ENCODE results near the gene TTLL9. TPM values are rescaled to one million over a fixed set of nuclear protein-coding genes. Genes with fewer than 3 reads are reported as not detected.

Gene TTLL9
- total and polyA plus RNA-seq, 2 of the 13 experiments (the other 11 are each of a cell fraction or from before 2014, with no cell fraction given), result not detected

GRCh38 chr20:31861385-31862156, 8.9 kb upstream of the TTLL9 start (continued):
- TF ChIP-seq ZNF7 (CRISPR knock-in tag; IDR thresholded peaks at IDR 0.05) (no peak), KLF11 (CRISPR knock-in tag; IDR thresholded peaks at IDR 0.05) (no peak), MED13 (CRISPR knock-in tag; IDR thresholded peaks at IDR 0.05) (0 out of 2 replicates have a peak, but pooled peaks have one; percentile 18), PAX8 (CRISPR knock-in tag; IDR thresholded peaks at IDR 0.05; ENCODE audit: borderline replicate concordance) (no peak; the same call in 1 of the 2 replicates), ZNF780A (CRISPR knock-in tag; IDR thresholded peaks at IDR 0.05) (no peak), SP4 (CRISPR knock-in tag; IDR thresholded peaks at IDR 0.05) (peak; percentile 86), MZF1 (CRISPR knock-in tag; IDR thresholded peaks at IDR 0.05; ENCODE audit: borderline replicate concordance) (no peak), ZNF468 (CRISPR knock-in tag; IDR thresholded peaks at IDR 0.05) (no peak), HNF4G (IDR thresholded peaks at IDR 0.05; ENCODE audit: borderline replicate concordance, low read depth, low read length) (peak; percentile 69; the same call in 1 of the 2 replicates), HNF4G (CRISPR knock-in tag; IDR thresholded peaks at IDR 0.05; ENCODE audit: borderline replicate concordance, low read depth) (no peak), PATZ1 (CRISPR knock-in tag; IDR thresholded peaks at IDR 0.05) (0 out of 2 replicates have a peak, but pooled peaks have one; percentile 72), ZNF136 (CRISPR knock-in tag; IDR thresholded peaks at IDR 0.05; ENCODE audit: low read depth) (no peak), TCF12 (IDR thresholded peaks at IDR 0.05) (no peak), TCF12 (CRISPR knock-in tag; IDR thresholded peaks at IDR 0.05) (0 out of 2 replicates have a peak, but pooled peaks have one; percentile 53), PITX1 (CRISPR knock-in tag; IDR thresholded peaks at IDR 0.05) (no peak), BCL3 (CRISPR knock-in tag; IDR thresholded peaks at IDR 0.05) (0 out of 2 replicates have a peak, but pooled peaks have one; percentile 32), ZNF343 (CRISPR knock-in tag; IDR thresholded peaks at IDR 0.05) (peak; percentile 62; the same call in 1 of the 2 replicates), U2AF2 (IDR thresholded peaks at IDR 0.05; ENCODE audit: low read depth, low read length) (no peak), ZNF709 (CRISPR knock-in tag; IDR thresholded peaks at IDR 0.05) (no peak), ETV5 (CRISPR knock-in tag; IDR thresholded peaks at IDR 0.05; ENCODE audit: borderline replicate concordance) (no peak; the same call in 1 of the 2 replicates), ZNF331 (CRISPR knock-in tag; IDR thresholded peaks at IDR 0.05) (no peak), HNRNPL (IDR thresholded peaks at IDR 0.05; ENCODE audit: low read depth, low read length) (no peak)
- TF ChIP-seq, protein P1, sequence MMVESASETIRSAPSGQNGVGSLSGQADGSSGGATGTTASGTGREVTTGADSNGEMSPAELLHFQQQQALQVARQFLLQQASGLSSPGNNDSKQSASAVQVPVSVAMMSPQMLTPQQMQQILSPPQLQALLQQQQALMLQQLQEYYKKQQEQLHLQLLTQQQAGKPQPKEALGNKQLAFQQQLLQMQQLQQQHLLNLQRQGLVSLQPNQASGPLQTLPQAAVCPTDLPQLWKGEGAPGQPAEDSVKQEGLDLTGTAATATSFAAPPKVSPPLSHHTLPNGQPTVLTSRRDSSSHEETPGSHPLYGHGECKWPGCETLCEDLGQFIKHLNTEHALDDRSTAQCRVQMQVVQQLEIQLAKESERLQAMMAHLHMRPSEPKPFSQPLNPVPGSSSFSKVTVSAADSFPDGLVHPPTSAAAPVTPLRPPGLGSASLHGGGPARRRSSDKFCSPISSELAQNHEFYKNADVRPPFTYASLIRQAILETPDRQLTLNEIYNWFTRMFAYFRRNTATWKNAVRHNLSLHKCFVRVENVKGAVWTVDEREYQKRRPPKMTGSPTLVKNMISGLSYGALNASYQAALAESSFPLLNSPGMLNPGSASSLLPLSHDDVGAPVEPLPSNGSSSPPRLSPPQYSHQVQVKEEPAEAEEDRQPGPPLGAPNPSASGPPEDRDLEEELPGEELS (CRISPR knock-in tag; IDR thresholded peaks at IDR 0.05), result no peak

Data from HepG2 (cell line).